ENCODE data around the gene NAV2. TPM values are rescaled to one million over a fixed set of nuclear protein-coding genes. Genes with fewer than 3 reads are reported as not detected.

NAV2 gene
- total RNA-seq, 1 experiment from 2014 or later: 2.1 TPM

DNA sequence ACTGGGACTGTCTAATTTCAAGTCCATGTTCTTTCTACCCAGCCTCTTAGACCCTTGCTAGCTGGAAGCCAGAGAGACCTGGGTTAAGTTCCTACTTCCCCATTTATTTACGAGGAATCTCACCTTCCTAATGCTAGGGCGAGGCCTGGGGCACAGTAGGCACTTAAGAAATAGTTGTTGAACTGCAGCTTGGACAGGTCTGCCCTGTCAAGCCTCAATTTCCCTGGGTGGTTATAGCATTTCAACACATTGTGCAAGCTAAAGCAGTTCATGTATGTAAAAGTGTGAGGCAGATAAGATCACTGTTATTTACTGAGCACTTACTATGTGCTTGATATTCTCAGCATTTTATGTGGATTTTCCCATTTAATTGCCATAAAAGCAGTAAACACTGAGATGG is 12.1 kb downstream of the NAV2 start:
- Histone ChIP-seq H3K9ac (ENCODE audit: low read length) (no peak overlapping the region), H3K9me3 (ENCODE audit: control insufficient read depth in 1 of 2, insufficient read depth in 1 of 2, low read depth in 1 of 2, low read length in 2 of 2) (no peaks in the 10 kb centered on the region), H3K4me3 (replicated peaks in 1 of 2; ENCODE audit: low read depth in 1 of 2, low read length in 2 of 2) (no peak overlapping the region), H3K9me2 (ENCODE audit: insufficient read depth) (no peaks in the 10 kb centered on the region), H3K4me2 (ENCODE audit: low read length) (no peak overlapping the region), H3K36me3 (ENCODE audit: control insufficient read depth in 1 of 2, insufficient read depth in 2 of 2, low read length in 2 of 2) (no peaks in the 10 kb centered on the region), H2AFZ (ENCODE audit: low read depth, low read length, poor library complexity, severe bottlenecking) (no peak overlapping the region), H3K27ac (ENCODE audit: low read depth, low read length) (no peak overlapping the region), H3K79me2 (ENCODE audit: insufficient read depth, low read length) (no peaks in the 10 kb centered on the region), H4K20me1 (ENCODE audit: insufficient read depth) (no peaks in the 10 kb centered on the region), H3K27me3 (ENCODE audit: insufficient read depth, low read length) (no peaks in the 10 kb centered on the region), H3K4me1 (ENCODE audit: control insufficient read depth in 1 of 2, insufficient read depth in 2 of 2, low read length in 2 of 2) (peaks cover 27 to 40% of the 10 kb centered on the region in 2 experiments)
- BruUV-seq (replicated peaks): no TSS peak
- ChIA-PET RAD21 (ENCODE audit: low non-redundant PET in 1 of 2, low total read pairs in 2 of 2, uncharacterized antibody in 2 of 2, unreplicated experiment in 2 of 2) (no interaction called here), CTCF (interaction anchor here (0.5 to 1.8 kb wide), 2 partner anchors 18 to 20 kb away, joined by 4 to 5 read pairs; no protein-coding TSS in a partner anchor), POLR2A (interaction anchor here (0.5 kb wide), 1 partner anchor 29 kb away, joined by 3 read pairs; no protein-coding TSS in a partner anchor)
- no peak for ATAC-seq
- intact Hi-C loops (cut with micrococcal nuclease): no loop called here
- TF ChIP-seq RAD21 (IDR thresholded peaks at IDR 0.05; ENCODE audit: low read depth) (no peak), TCF7L2 (IDR thresholded peaks at IDR 0.05; ENCODE audit: borderline replicate concordance, extremely low read depth, insufficient read depth, insufficient read length) (no peak), POLR2A (IDR thresholded peaks at IDR 0.05; ENCODE audit: borderline replicate concordance, extremely low read depth, insufficient read depth, insufficient read length) (no peak), FOSL1 (IDR thresholded peaks at IDR 0.05; ENCODE audit: low read depth) (no peak), ZNF274 (IDR thresholded peaks at IDR 0.05; ENCODE audit: low read depth, low read length) (no peak), CBX3 (IDR thresholded peaks at IDR 0.05; ENCODE audit: low read depth) (no peak), EGR1 (IDR thresholded peaks at IDR 0.05; ENCODE audit: low read depth) (no peak), JUND (IDR thresholded peaks at IDR 0.05) (no peak), YY1 (IDR thresholded peaks at IDR 0.05; ENCODE audit: extremely low read depth, insufficient replicate concordance, low read depth, low read length) (no peak), EZH2phosphoT487 (IDR thresholded peaks at IDR 0.05; ENCODE audit: borderline replicate concordance) (no peak), EZH2 (IDR thresholded peaks at IDR 0.05) (no peak), SIN3A (IDR thresholded peaks at IDR 0.05; ENCODE audit: low read depth) (no peak)
- TF ChIP-seq, protein P1, sequence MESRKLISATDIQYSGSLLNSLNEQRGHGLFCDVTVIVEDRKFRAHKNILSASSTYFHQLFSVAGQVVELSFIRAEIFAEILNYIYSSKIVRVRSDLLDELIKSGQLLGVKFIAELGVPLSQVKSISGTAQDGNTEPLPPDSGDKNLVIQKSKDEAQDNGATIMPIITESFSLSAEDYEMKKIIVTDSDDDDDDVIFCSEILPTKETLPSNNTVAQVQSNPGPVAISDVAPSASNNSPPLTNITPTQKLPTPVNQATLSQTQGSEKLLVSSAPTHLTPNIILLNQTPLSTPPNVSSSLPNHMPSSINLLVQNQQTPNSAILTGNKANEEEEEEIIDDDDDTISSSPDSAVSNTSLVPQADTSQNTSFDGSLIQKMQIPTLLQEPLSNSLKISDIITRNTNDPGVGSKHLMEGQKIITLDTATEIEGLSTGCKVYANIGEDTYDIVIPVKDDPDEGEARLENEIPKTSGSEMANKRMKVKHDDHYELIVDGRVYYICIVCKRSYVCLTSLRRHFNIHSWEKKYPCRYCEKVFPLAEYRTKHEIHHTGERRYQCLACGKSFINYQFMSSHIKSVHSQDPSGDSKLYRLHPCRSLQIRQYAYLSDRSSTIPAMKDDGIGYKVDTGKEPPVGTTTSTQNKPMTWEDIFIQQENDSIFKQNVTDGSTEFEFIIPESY (IDR thresholded peaks at IDR 0.05; ENCODE audit: extremely low read depth, insufficient replicate concordance, low read length): no peak
- TF ChIP-seq, protein P2, sequence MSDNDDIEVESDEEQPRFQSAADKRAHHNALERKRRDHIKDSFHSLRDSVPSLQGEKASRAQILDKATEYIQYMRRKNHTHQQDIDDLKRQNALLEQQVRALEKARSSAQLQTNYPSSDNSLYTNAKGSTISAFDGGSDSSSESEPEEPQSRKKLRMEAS (IDR thresholded peaks at IDR 0.05): no peak
- TF ChIP-seq, protein P3, sequence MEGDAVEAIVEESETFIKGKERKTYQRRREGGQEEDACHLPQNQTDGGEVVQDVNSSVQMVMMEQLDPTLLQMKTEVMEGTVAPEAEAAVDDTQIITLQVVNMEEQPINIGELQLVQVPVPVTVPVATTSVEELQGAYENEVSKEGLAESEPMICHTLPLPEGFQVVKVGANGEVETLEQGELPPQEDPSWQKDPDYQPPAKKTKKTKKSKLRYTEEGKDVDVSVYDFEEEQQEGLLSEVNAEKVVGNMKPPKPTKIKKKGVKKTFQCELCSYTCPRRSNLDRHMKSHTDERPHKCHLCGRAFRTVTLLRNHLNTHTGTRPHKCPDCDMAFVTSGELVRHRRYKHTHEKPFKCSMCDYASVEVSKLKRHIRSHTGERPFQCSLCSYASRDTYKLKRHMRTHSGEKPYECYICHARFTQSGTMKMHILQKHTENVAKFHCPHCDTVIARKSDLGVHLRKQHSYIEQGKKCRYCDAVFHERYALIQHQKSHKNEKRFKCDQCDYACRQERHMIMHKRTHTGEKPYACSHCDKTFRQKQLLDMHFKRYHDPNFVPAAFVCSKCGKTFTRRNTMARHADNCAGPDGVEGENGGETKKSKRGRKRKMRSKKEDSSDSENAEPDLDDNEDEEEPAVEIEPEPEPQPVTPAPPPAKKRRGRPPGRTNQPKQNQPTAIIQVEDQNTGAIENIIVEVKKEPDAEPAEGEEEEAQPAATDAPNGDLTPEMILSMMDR (IDR thresholded peaks at IDR 0.05 in 2 of 3, conservative IDR thresholded peaks at IDR 0.05 in 1 of 3; ENCODE audit: borderline replicate concordance in 1 of 3, insufficient read depth in 1 of 3, low read depth in 2 of 3, low read length in 2 of 3): no peak
- TF ChIP-seq, protein P4, sequence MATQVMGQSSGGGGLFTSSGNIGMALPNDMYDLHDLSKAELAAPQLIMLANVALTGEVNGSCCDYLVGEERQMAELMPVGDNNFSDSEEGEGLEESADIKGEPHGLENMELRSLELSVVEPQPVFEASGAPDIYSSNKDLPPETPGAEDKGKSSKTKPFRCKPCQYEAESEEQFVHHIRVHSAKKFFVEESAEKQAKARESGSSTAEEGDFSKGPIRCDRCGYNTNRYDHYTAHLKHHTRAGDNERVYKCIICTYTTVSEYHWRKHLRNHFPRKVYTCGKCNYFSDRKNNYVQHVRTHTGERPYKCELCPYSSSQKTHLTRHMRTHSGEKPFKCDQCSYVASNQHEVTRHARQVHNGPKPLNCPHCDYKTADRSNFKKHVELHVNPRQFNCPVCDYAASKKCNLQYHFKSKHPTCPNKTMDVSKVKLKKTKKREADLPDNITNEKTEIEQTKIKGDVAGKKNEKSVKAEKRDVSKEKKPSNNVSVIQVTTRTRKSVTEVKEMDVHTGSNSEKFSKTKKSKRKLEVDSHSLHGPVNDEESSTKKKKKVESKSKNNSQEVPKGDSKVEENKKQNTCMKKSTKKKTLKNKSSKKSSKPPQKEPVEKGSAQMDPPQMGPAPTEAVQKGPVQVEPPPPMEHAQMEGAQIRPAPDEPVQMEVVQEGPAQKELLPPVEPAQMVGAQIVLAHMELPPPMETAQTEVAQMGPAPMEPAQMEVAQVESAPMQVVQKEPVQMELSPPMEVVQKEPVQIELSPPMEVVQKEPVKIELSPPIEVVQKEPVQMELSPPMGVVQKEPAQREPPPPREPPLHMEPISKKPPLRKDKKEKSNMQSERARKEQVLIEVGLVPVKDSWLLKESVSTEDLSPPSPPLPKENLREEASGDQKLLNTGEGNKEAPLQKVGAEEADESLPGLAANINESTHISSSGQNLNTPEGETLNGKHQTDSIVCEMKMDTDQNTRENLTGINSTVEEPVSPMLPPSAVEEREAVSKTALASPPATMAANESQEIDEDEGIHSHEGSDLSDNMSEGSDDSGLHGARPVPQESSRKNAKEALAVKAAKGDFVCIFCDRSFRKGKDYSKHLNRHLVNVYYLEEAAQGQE (IDR thresholded peaks at IDR 0.05; ENCODE audit: low read depth): no peak
- no peak for DNase-seq (ENCODE audit: low read depth, low spot score)

All from HCT116 (cell line).